Neural progenitor cell (in vitro differentiated cells): ENCODE data around the gene CUL5. TPM values are rescaled to one million over a fixed set of nuclear protein-coding genes. Genes with fewer than 3 reads are reported as not detected.
"Not testable (repeated sequence)": the region's sequence is repeated elsewhere in the genome, so short reads cannot be mapped to it uniquely, and the experiment has no call there.

Experiments
- DNase-seq: peaks from one replicate; pipeline ENCODE4 v3.0.0-alpha.2; 2016; ENCODE audit warnings: low spot score
- H2AFZ ChIP-seq: fragments of 200-600 bp; sonication (generic); replicated peaks from 2 replicates; pipeline ENCODE4 v1.6.1; 2016; ENCODE audit warnings: antibody characterized with exemption
- H3F3A ChIP-seq: fragments of 200-600 bp; sonication (generic); 2 replicates; pipeline ENCODE4 v1.6.1; 2016; ENCODE audit warnings: antibody characterized with exemption, low read depth
- H3K27ac ChIP-seq: fragments of 200-600 bp; sonication (generic); 2 replicates; pipeline ENCODE4 v1.5.1; 2016; ENCODE audit warnings: mild to moderate bottlenecking
- H3K27me3 ChIP-seq: fragments of 200-600 bp; sonication (generic); 2 replicates; pipeline ENCODE4 v1.6.1; 2016; ENCODE audit warnings: mild to moderate bottlenecking, moderate library complexity
- H3K36me3 ChIP-seq: fragments of 200-600 bp; sonication (generic); 2 replicates; pipeline ENCODE4 v1.5.1; 2016
- H3K4me1 ChIP-seq: fragments of 200-600 bp; sonication (generic); 2 replicates; pipeline ENCODE4 v1.6.1; 2016; ENCODE audit warnings: mixed run types
- H3K4me2 ChIP-seq: fragments of 200-600 bp; sonication (generic); 2 replicates; pipeline ENCODE4 v1.6.1; 2016
- H3K4me3 ChIP-seq: fragments of 200-600 bp; sonication (generic); 2 replicates; pipeline ENCODE4 v1.5.1; 2016
- H3K79me2 ChIP-seq: fragments of 200-600 bp; sonication (generic); 2 replicates; pipeline ENCODE4 v1.6.1; 2016; ENCODE audit warnings: low read depth
- H3K9ac ChIP-seq: fragments of 200-600 bp; sonication (generic); 2 replicates; pipeline ENCODE4 v1.6.1; 2016
- H3K9me3 ChIP-seq: fragments of 200-600 bp; sonication (generic); 2 replicates; pipeline ENCODE4 v1.5.1; 2016; ENCODE audit warnings: low read depth
- H4K20me1 ChIP-seq: fragments of 200-600 bp; sonication (generic); 2 replicates; pipeline ENCODE4 v1.6.1; 2016; ENCODE audit warnings: low read depth
- H3K27ac Mint-ChIP-seq: 3 replicates; pipeline ENCODE4 v1.8.0; 2021; ENCODE audit warnings: mixed read lengths
- H3K27me3 Mint-ChIP-seq: 2 replicates; pipeline ENCODE4 v1.8.0; 2022; ENCODE audit warnings: low read depth, mild to moderate bottlenecking, inconsistent platforms, moderate library complexity, mixed read lengths; ENCODE audit not compliant: insufficient read depth
- H3K36me3 Mint-ChIP-seq: 3 replicates; pipeline ENCODE4 v1.8.0; 2021; ENCODE audit warnings: mixed read lengths
- H3K4me1 Mint-ChIP-seq: 3 replicates; pipeline ENCODE4 v1.8.0; 2021; ENCODE audit warnings: mixed read lengths
- H3K4me3 Mint-ChIP-seq: 3 replicates; pipeline ENCODE4 v1.8.0; 2021; ENCODE audit warnings: mild to moderate bottlenecking, moderate library complexity, mixed read lengths
- H3K9me3 Mint-ChIP-seq: 3 replicates; pipeline ENCODE4 v1.8.0; 2020; ENCODE audit warnings: mixed read lengths
- EZH2 ChIP-seq: fragments of 200-600 bp; sonication (generic); IDR thresholded peaks from 2 replicates; pipeline ENCODE4 v1.6.1; 2017; ENCODE audit warnings: antibody characterized with exemption, mild to moderate bottlenecking, moderate library complexity
- EZH2phosphoT487 ChIP-seq: fragments of 200-600 bp; sonication (generic); IDR thresholded peaks from 2 replicates; pipeline ENCODE4 v1.6.1; 2017; ENCODE audit warnings: antibody characterized with exemption
- total RNA-seq: library from RNA; depleted of rRNA; stranded (reverse); fragments of >200 nt; gene quantifications from 2 replicates; pipeline ENCODE4 v1.2.3, GENCODE V29; 2015; ENCODE audit warnings: low replicate concordance
- TF ChIP-seq, protein P1 (sequence below): fragments of 200-600 bp; sonication (generic); IDR thresholded peaks from 2 replicates; pipeline ENCODE4 v1.5.1; 2017; ENCODE audit warnings: antibody characterized with exemption, mild to moderate bottlenecking

The CUL5 gene
- total RNA-seq, 1 donor from 2014 or later: 55.1 TPM

- H3K4me1 Mint-ChIP-seq: peaks cover 17% of the 10 kb centered on the region
- Histone ChIP-seq H3K4me2 (no peak overlapping the region), H3K36me3 (no peaks in the 10 kb centered on the region), H3K79me2 (no peaks in the 10 kb centered on the region), H3K4me1 (peaks cover 5% of the 10 kb centered on the region), H3K9me3 (no peaks in the 10 kb centered on the region), H3K4me3 (no peak overlapping the region), H2AFZ (no peak overlapping the region), H4K20me1 (peaks cover 2% of the 10 kb centered on the region), H3K27ac (no peak overlapping the region), H3K9ac (no peak overlapping the region), H3K27me3 (no peaks in the 10 kb centered on the region), H3F3A (peaks cover 3% of the 10 kb centered on the region)
- DNase-seq: no peak
- no peak overlapping the region for H3K4me3 Mint-ChIP-seq
- no peaks in the 10 kb centered on the region for H3K9me3 Mint-ChIP-seq
- no peaks in the 10 kb centered on the region for H3K27me3 Mint-ChIP-seq
- H3K27ac Mint-ChIP-seq: no peak overlapping the region
- no peak for TF ChIP-seq EZH2
- TF ChIP-seq, protein P1, sequence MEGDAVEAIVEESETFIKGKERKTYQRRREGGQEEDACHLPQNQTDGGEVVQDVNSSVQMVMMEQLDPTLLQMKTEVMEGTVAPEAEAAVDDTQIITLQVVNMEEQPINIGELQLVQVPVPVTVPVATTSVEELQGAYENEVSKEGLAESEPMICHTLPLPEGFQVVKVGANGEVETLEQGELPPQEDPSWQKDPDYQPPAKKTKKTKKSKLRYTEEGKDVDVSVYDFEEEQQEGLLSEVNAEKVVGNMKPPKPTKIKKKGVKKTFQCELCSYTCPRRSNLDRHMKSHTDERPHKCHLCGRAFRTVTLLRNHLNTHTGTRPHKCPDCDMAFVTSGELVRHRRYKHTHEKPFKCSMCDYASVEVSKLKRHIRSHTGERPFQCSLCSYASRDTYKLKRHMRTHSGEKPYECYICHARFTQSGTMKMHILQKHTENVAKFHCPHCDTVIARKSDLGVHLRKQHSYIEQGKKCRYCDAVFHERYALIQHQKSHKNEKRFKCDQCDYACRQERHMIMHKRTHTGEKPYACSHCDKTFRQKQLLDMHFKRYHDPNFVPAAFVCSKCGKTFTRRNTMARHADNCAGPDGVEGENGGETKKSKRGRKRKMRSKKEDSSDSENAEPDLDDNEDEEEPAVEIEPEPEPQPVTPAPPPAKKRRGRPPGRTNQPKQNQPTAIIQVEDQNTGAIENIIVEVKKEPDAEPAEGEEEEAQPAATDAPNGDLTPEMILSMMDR: no peak
- no peak for TF ChIP-seq EZH2phosphoT487
- peaks cover 6% of the 10 kb centered on the region for H3K36me3 Mint-ChIP-seq
These were observed 103.4 kb downstream of the CUL5 start for GRCh38 chr11:108112057-108112456.

- peak; percentile 62 for DNase-seq
These were observed 106.9 kb downstream of the CUL5 start for GRCh38 chr11:108115500-108116140.

DNA sequence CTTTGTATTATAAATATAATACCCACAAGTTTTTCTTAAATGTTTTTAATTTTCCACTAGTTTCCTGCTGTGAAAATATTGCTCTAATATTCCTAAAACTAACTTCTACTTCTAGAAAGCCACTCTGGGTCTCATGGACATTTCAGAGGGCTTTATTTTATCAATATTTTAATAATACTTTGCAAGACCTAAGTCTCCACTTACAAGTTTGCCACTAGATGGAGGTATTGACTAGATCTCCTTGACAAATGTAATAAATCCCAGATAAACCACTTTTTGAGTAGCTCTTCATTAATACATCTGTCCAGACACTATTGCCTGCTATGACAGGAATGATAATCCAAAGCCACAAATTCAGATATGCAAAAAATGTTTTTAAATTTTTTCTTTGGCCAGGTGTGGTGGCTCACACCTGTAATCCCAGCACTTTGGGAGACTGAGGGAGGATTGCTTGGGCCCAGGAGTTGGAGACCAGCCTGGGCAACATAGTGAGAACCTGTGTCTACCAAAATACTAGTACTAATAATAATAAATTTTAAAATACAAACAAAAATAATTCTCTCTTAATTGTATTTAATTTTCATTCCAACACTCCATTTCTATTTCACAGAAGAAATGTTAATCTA, 109.2 kb downstream of the CUL5 start:
- Histone ChIP-seq H3K27me3 (peaks cover 13% of the 10 kb centered on the region), H3K9me3 (no peaks in the 10 kb centered on the region), H2AFZ (no peak overlapping the region), H3K4me1 (peaks cover 5% of the 10 kb centered on the region), H3K9ac (no peak overlapping the region), H3K4me2 (no peak overlapping the region), H3K79me2 (no peaks in the 10 kb centered on the region), H4K20me1 (peaks cover 7% of the 10 kb centered on the region), H3K27ac (no peak overlapping the region), H3K36me3 (no peaks in the 10 kb centered on the region), H3K4me3 (no peak overlapping the region), H3F3A (peaks cover 3% of the 10 kb centered on the region)
- no peak overlapping the region for H3K4me3 Mint-ChIP-seq
- TF ChIP-seq EZH2: no peak
- TF ChIP-seq, protein P1: peak; percentile 66
- no peaks in the 10 kb centered on the region for H3K27me3 Mint-ChIP-seq
- peaks cover 23% of the 10 kb centered on the region for H3K4me1 Mint-ChIP-seq
- DNase-seq: peak; percentile 38
- H3K27ac Mint-ChIP-seq: no peak overlapping the region
- no peaks in the 10 kb centered on the region for H3K9me3 Mint-ChIP-seq
- peaks cover under 1% of the 10 kb centered on the region for H3K36me3 Mint-ChIP-seq

More at GRCh38 chr11:108115500-108116140, 106.9 kb downstream of the CUL5 start:
- no peak for TF ChIP-seq EZH2phosphoT487
- no peak for TF ChIP-seq EZH2
- TF ChIP-seq, protein P1: no peak
- peaks cover 3% of the 10 kb centered on the region for H3F3A ChIP-seq
- Mint-ChIP-seq H3K36me3 (peaks cover 4% of the 10 kb centered on the region), H3K4me1 (peaks cover 17% of the 10 kb centered on the region), H3K27ac (peak overlapping the region; percentile 73), H3K4me3 (no peak overlapping the region), H3K27me3 (no peaks in the 10 kb centered on the region), H3K9me3 (no peaks in the 10 kb centered on the region)
- no peak overlapping the region for H3K4me3 ChIP-seq
- peaks cover 5% of the 10 kb centered on the region for H3K4me1 ChIP-seq
- no peaks in the 10 kb centered on the region for H3K9me3 ChIP-seq
- no peak overlapping the region for H3K4me2 ChIP-seq
- no peaks in the 10 kb centered on the region for H3K27me3 ChIP-seq
- no peak overlapping the region for H3K27ac ChIP-seq
- H3K9ac ChIP-seq: no peak overlapping the region
- H2AFZ ChIP-seq: no peak overlapping the region
- H3K79me2 ChIP-seq: no peaks in the 10 kb centered on the region
- H3K36me3 ChIP-seq: no peaks in the 10 kb centered on the region
- H4K20me1 ChIP-seq: peaks cover 2% of the 10 kb centered on the region

- not testable (repeated sequence) for H3K27ac ChIP-seq, H3K36me3 ChIP-seq, H3K79me2 ChIP-seq, H3K27me3 Mint-ChIP-seq, H3K27ac Mint-ChIP-seq, H3K9ac ChIP-seq, H3K9me3 ChIP-seq, H4K20me1 ChIP-seq, DNase-seq, H3K4me1 ChIP-seq, H3F3A ChIP-seq, H3K36me3 Mint-ChIP-seq, H3K9me3 Mint-ChIP-seq
- Mint-ChIP-seq H3K4me3 (peak overlapping the region; percentile 91), H3K4me1 (peaks cover 15% of the 10 kb centered on the region)
- Histone ChIP-seq H3K4me2 (peak overlapping the region; percentile 87), H3K4me3 (peak overlapping the region; percentile 62), H3K27me3 (peaks cover 13% of the 10 kb centered on the region), H2AFZ (peak overlapping the region; percentile 97)
These were observed 112.2 kb downstream of the CUL5 start for GRCh38 chr11:108120936-108121273.
